A549 treated with Hydrocortisone at 1 μM for 4 hours (cell line): Measurements from ENCODE around the gene TSPY4. TPM values are rescaled to one million over a fixed set of nuclear protein-coding genes. Genes with fewer than 3 reads are reported as not detected.

Source experiments
- total RNA-seq: library from RNA; stranded (reverse); fragments of 200-300 nt; extraction: Qiagen RNA extraction; gene quantifications from 5 replicates; pipeline ENCODE4 v1.2.3, GENCODE V29; 2022

TSPY4 gene
- not detected in 5 replicates for total RNA-seq

DNA sequence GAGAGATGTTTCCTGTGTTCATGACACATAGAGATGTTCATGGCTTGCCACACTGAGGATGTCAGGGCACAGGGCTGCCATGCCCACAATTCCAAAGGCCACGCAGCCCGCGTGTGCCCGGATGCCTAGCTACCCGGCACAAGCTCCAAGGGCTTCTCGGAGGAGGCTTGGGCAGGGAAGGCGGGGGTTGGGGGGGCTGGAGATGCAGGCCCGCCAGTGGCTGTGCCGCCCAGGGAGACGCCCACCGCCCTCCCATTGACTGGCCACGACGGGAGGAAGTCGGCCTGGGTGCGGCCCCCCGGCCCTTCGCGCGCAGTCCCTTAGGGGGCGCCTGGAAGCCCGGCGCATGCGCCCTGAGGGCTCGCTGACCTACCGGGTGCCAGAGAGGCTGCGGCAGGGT is at the start of gene TSPY4:
Gene TSPY4, plus strand, starts transcription at position 301 of the 400 bp plus-strand sequence. Its CDS starts 46 bp downstream, at position 347.

DNA sequence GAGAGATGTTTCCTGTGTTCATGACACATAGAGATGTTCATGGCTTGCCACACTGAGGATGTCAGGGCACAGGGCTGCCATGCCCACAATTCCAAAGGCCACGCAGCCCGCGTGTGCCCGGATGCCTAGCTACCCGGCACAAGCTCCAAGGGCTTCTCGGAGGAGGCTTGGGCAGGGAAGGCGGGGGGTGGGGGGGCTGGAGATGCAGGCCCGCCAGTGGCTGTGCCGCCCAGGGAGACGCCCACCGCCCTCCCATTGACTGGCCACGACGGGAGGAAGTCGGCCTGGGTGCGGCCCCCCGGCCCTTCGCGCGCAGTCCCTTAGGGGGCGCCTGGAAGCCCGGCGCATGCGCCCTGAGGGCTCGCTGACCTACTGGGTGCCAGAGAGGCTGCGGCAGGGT is 20.2 kb downstream of the TSPY4 start, which contains the start of gene TSPY8:
Gene TSPY8, plus strand, starts transcription at position 301 of the 400 bp plus-strand sequence. Its CDS starts 46 bp downstream, at position 347.

Other genes with a start within 250 kb of the TSPY4 start
- gene TSPY8, start 20.3 kb downstream of the TSPY4 start, total RNA-seq: not detected in 5 replicates
- not detected in 5 replicates for gene TSPY3, start 61.0 kb downstream of the TSPY4 start, total RNA-seq
- not detected in 5 replicates for gene TSPY1, start 129.5 kb downstream of the TSPY4 start, total RNA-seq
- not detected in 5 replicates for gene TSPY9, start 149.8 kb downstream of the TSPY4 start, total RNA-seq
- gene TSPY10, start 190.4 kb downstream of the TSPY4 start, total RNA-seq: not detected in 5 replicates